Skeletal muscle tissue (tissue), 4 donors: ENCODE measurements around the gene CACNA2D4. TPM values are rescaled to one million over a fixed set of nuclear protein-coding genes. Genes with fewer than 3 reads are reported as not detected.

Experiments
- H3K27ac ChIP-seq: one replicate; pipeline ENCODE4 v1.7.0; 2013; ENCODE audit warnings: mild to moderate bottlenecking, low read depth, low read length, inconsistent platforms
- H3K27me3 ChIP-seq, 3 donors: one replicate each; pipeline ENCODE4 v1.7.0; 2013; ENCODE audit warnings: low read length in 3 of 3; ENCODE audit not compliant: control insufficient read depth in 3 of 3, insufficient read depth in 3 of 3
- H3K36me3 ChIP-seq, 3 donors: one replicate each; pipeline ENCODE4 v1.7.0; 2013; ENCODE audit warnings: low read length in 3 of 3; ENCODE audit not compliant: control insufficient read depth in 3 of 3, insufficient read depth in 3 of 3
- H3K4me1 ChIP-seq, 3 donors: one replicate each; pipeline ENCODE4 v1.7.0; 2013; ENCODE audit warnings: low read length in 3 of 3, mild to moderate bottlenecking in 3 of 3; ENCODE audit not compliant: control insufficient read depth in 3 of 3, insufficient read depth in 3 of 3
- H3K4me3 ChIP-seq, 3 donors: one replicate each; pipeline ENCODE4 v1.7.0; 2013; ENCODE audit warnings: low read length in 3 of 3
- H3K9ac ChIP-seq, 3 donors: one replicate each; pipeline ENCODE4 v1.7.0; 2013; ENCODE audit warnings: low read length in 3 of 3, mild to moderate bottlenecking in 3 of 3, moderate library complexity in 2 of 3, low read depth in 1 of 3
- H3K9me3 ChIP-seq, 3 donors: one replicate each; pipeline ENCODE4 v1.7.0; 2013; ENCODE audit warnings: low read length in 3 of 3; ENCODE audit not compliant: control insufficient read depth in 3 of 3
- total RNA-seq: library from RNA; depleted of rRNA; stranded (reverse); fragments of >200 nt; gene quantifications from one replicate; pipeline ENCODE4 v1.2.3, GENCODE V29; 2014
- donor health status: Osteomylitis.

Gene CACNA2D4
- total RNA-seq, 1 donor from 2014 or later = 0.52 TPM

DNA sequence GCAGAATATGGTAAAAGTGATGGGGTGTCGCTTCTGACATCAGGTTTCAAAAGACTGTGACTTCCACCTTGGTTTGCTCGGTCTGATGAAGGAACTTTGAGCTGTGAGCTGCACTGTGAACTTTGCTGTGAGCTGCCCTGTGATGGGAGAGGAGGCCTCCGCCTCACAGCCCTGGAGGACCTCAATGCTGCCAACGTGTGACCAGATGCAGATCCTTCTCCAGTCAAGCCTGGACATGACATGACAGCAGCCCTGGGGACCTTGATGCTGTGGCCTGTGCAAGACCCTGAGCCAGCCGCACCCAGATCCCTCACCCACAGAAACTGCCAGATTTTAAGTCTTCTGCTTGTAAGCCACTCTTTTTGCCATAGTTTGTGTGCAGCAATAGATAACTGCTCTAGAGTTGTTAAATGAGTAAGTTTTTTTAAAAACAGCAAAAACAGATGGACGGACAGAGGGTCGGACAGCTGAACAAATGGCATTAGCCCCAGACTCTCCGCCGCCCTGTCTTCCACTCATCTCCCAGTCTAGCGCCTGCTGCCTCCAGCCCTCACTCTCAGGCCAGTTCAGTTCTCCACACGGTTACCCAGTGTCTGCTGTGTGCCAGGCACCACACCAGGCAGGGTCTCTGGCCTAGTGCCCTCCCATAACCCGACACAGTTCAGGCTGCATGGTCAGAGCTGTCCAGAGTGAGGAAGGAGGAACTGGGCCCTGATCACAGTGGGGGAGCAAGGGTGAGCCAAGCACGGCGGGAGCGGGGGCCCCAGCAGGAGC lies 111.2 kb downstream of the CACNA2D4 start:
- H3K27me3 ChIP-seq = peaks cover 0 to 11% (median 5%) of the 10 kb centered on the region in 3 donors
- H3K9me3 ChIP-seq = no peaks in the 10 kb centered on the region
- no peak overlapping the region for H3K9ac ChIP-seq
- H3K4me1 ChIP-seq = peaks cover 17 to 54% (median 41%) of the 10 kb centered on the region in 3 donors
- no peak overlapping the region for H3K27ac ChIP-seq
- no peaks in the 10 kb centered on the region for H3K36me3 ChIP-seq
- no peak overlapping the region for H3K4me3 ChIP-seq

DNA sequence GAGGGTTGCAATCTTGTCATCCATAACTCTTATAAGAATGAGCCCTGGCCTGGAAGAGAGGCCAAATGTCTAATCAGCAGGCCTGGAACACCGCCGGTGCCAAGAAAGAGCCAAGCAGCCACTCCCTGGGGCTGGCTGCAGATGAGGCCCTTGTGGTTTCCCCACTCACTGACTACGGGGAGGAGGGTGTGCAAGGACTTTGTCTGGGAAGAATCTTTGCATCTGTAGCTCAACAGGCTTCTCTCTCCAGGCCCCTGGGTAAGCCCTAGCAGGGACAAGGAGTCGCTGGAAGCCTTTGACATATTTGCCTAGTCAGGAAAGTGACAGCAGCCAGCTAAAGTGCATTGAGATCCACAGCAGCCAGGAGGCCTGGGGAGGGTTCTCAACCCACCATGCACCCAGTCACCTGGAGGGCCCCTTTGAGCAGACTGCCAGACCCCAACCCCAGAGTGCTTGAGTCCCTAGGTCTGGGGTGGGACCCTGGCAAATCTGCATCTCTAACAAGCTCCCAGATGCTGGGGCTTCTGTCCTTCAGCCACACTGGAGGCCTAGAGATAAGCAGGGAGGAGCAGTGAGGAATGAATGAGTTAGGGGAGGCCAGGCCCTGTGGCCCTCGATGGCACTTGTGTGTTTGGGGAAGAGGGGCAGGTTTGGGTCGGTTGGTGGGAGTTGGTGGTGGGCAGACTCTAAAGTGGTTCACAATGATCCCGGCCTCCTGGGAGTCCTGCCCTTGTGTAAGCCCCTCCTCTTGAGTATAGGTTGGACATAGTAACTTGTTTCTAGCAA lies 112.0 kb downstream of the CACNA2D4 start:
- peaks cover 17 to 50% (median 39%) of the 10 kb centered on the region in 3 donors for H3K4me1 ChIP-seq
- no peaks in the 10 kb centered on the region for H3K36me3 ChIP-seq
- peaks cover 0 to 11% (median 5%) of the 10 kb centered on the region in 3 donors for H3K27me3 ChIP-seq
- peak overlapping the region; percentile 29 for H3K27ac ChIP-seq
- peak overlapping the region in 1 of 3 donors; percentile 33 for H3K9ac ChIP-seq
- H3K4me3 ChIP-seq = no peak overlapping the region
- no peaks in the 10 kb centered on the region for H3K9me3 ChIP-seq

DNA sequence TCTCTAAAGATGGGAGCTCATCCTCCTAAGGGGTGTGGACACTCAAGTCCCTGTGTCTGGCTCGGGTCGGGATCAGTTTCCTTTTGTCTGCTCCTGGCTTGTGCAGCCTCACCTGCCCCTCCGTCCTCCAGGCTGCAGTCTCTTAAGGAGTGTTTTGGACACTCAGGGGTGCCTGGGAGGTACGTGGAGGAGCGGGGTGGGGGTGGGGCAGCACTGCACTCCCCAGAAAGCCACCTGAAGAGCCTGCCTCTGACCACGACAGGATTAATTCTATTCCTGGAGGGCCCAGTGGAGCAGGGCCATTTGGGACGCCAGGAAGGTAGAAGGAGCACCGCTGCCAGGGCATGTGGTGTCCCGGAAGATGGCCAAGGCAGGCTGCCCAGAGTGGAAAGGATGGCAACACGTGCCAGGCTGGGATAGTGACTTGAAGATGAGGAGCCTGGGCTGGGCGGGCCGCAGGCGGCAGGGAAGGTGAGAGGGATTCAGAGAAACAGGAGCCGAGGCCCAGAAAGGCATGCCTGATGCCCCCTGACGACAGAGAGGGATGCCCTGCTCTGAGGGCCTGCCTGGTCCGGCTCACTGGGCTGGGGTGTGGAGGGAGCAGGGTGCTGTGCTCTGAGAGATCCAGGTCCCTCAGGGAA lies 112.9 kb downstream of the CACNA2D4 start:
- peak overlapping the region; percentile 43 to 64 (median 50) for H3K9ac ChIP-seq
- peak overlapping the region; percentile 53 for H3K27ac ChIP-seq
- no peaks in the 10 kb centered on the region for H3K36me3 ChIP-seq
- H3K27me3 ChIP-seq = peaks cover 0 to 4% (median under 1%) of the 10 kb centered on the region in 3 donors
- H3K4me3 ChIP-seq = peak overlapping the region in 2 of 3 donors; percentile 49 to 51
- H3K9me3 ChIP-seq = no peaks in the 10 kb centered on the region
- peaks cover 17 to 40% (median 35%) of the 10 kb centered on the region in 3 donors for H3K4me1 ChIP-seq

DNA sequence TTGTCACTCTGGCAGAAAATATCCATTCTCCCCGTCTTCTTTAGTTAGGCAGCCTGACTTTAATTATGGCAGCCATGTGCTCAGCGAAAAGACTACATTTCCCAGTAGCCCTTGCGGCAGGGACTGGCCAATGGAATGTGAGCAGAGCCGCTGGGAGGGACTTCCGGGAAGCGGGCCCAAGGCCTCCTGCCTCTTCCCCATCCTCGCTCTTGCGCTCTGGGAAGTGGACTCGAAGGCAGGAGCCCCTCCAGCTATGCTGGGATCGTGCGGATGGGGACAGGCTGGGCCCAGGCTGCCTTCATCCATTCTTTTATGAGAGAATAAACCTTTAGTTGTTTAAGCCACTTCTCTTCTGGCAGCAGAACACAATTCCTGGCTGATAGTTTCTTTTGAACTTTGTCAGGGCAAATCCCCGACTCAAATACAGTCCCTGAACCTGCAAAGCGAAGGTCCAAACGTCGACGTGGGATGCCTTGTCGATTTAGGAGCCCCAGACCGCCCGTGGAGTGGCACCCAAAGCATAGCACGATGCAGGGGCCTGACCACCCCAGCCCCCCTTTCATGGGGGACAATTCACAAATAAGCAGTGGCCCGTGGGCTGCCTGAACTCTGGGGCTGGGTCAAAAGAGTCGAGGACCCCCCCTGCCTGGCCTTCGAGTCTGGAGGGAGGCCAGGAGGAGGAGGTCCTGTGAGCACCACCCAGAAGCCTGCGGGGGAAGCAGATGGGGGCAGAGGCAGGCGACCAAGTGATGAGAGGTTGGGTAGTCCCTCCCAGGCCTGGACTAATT lies 113.7 kb downstream of the CACNA2D4 start:
- Histone ChIP-seq H3K36me3 (no peaks in the 10 kb centered on the region), H3K27ac (peak overlapping the region; percentile 53), H3K9me3 (no peaks in the 10 kb centered on the region), H3K9ac (peak overlapping the region in 2 of 3 donors; percentile 43 to 64), H3K4me1 (peaks cover 17 to 37% (median 34%) of the 10 kb centered on the region in 3 donors), H3K27me3 (no peaks in the 10 kb centered on the region), H3K4me3 (no peak overlapping the region)

DNA sequence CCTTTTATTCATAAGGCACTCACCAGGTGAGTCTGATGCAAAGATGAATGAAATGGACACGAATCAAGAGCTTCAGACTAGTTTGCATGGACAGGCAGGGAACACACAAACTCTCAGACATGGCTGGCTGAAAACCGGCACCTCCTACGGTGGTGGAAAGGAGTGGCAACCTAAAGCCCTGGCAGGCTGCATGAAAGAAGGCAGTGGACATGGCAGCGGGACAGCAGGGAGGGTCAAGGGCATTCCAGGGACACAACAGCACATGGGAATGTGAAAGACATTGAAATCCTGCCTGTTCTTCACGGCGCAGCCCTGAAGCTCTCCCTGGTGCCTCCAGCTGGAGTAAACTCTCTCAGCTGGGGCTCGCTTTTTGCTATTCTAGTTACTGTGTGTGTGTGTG lies 114.7 kb downstream of the CACNA2D4 start:
- H3K9ac ChIP-seq = no peak overlapping the region
- no peak overlapping the region for H3K27ac ChIP-seq

DNA sequence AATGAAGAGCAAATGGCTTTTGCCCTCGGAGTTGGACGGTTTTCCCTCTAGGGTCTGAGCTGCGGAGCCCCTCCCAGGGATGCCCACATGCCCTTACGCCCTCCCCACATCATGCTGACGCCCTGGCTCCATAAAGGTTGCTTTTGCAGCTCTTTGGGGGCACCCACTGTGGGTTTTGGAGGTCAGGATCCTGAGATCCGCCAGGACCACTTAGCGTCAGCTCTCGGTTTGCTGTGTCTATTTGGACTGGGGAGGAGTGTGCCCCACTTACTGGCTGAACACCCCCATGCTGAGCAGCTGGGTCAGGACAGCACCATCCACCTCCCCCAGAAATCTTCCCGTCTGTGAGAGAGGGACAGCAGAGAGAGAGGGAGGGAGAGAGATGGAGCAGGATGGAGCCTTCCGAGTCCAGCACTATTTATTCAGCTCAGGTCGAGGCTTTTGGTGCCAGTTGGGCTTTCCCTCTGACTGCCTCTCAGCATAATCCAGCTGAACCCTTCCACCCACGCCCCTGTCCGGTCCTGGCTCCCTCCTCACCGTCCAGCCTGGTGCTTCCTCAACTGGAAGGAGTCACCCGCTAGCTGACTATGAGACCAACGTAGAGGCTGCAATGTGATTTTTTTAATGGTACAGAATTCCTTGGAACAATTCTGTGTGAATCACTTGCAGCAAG lies 117.0 kb downstream of the CACNA2D4 start:
- Histone ChIP-seq H3K4me3 (no peak overlapping the region), H3K27ac (no peak overlapping the region), H3K27me3 (no peaks in the 10 kb centered on the region), H3K9me3 (no peaks in the 10 kb centered on the region), H3K9ac (no peak overlapping the region), H3K4me1 (peaks cover 16 to 34% (median 30%) of the 10 kb centered on the region in 3 donors), H3K36me3 (no peaks in the 10 kb centered on the region)

More for the DNA sequence above, 114.7 kb downstream of the CACNA2D4 start:
- Histone ChIP-seq H3K27me3 (no peaks in the 10 kb centered on the region), H3K9me3 (no peaks in the 10 kb centered on the region), H3K4me3 (no peak overlapping the region), H3K4me1 (peaks cover 17 to 32% (median 31%) of the 10 kb centered on the region in 3 donors), H3K36me3 (no peaks in the 10 kb centered on the region)

DNA sequence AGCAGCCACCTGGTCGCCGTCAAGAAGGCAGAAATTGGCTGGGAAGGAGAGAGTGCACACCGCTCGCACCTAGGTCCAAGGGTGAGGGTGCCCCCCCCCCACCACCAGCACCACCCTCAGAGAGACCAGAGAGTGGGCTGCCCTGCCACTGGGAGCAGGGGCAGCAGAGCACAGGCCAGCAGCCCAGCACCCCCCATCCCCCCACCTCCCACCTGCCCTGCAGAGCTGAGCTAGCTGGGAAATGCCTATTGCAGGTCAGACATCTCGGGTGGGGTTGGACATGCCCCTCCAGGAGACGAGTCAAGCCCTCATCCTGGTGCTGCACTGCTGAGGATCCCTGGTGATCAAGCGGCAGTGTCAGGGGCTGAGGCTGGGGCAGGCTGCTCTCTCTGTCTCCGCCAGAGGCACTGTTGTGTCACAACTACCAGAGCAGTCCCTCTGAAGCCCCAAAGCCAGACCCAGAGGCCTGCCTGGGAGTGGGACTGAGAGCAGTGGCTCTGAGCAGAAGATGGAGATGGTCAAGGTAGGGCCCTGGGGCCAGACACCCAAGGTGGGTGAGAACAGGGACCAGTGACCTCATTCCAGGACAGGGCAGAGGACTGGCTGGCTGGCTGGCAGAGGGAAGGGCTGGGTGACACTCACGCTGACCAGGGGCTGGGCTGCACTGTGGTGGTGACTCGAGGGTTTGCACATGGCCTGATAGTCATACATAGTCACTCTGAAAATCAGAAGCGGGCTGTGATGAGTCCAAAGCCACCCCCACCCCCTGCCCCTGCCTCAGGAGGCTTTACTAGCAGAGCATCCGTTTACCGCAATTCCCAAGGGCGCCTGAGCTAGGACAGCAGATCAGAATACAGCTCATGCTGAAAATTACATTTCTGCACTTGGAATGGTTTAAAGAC lies 117.8 kb downstream of the CACNA2D4 start:
- H3K9me3 ChIP-seq = no peaks in the 10 kb centered on the region
- H3K4me1 ChIP-seq = peaks cover 19 to 34% (median 29%) of the 10 kb centered on the region in 3 donors
- H3K36me3 ChIP-seq = no peaks in the 10 kb centered on the region
- H3K4me3 ChIP-seq = no peak overlapping the region
- no peak overlapping the region for H3K9ac ChIP-seq
- H3K27ac ChIP-seq = no peak overlapping the region
- no peaks in the 10 kb centered on the region for H3K27me3 ChIP-seq

DNA sequence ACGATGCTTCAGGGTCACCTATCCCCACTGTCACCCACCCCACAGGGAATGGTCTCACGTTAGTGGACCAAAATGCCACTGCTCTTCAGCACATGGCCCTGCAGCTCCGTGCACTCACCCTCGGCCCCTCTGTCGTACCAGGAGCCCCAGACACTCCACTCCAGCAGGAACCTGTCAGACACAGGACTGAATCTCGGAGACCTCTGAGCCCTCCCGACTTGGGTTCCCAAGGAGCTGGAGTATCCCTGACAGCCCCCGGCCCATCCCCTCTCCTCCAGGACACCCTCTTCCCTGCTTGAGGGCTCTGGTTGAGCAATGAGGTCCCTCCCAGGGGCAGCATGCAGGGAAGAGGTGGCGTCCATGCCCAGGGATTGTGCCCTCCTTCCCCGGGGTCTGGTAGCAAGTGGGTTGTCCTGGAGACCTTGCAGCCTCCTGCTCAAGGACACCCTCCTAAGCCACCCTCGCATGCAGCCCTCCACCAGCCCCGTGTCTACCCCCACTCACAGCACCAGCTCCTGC lies 118.5 kb downstream of the CACNA2D4 start:
- H3K9ac ChIP-seq = no peak overlapping the region

More for the DNA sequence above, 118.5 kb downstream of the CACNA2D4 start:
- H3K27ac ChIP-seq = no peak overlapping the region
- peaks cover 20 to 34% (median 29%) of the 10 kb centered on the region in 3 donors for H3K4me1 ChIP-seq
- H3K4me3 ChIP-seq = no peak overlapping the region
- no peaks in the 10 kb centered on the region for H3K27me3 ChIP-seq
- H3K9me3 ChIP-seq = no peaks in the 10 kb centered on the region
- H3K36me3 ChIP-seq = no peaks in the 10 kb centered on the region
